HEK293T (cell line): Measurements from ENCODE around the gene PPIL6.
A peak's percentile ranks its signal among the peaks of the same experiment; 100 is the strongest.

Experiments
- CTCF ChIA-PET: fragments of 350-600 bp; formaldehyde crosslinking; extraction: SDS; loops from one replicate; lab custom pipeline; 2021; ENCODE audit warnings: antibody characterized with exemption, inconsistent platforms; lab: Yijun Ruan, JAX
- POLR2A ChIA-PET: fragments of 350-600 bp; formaldehyde crosslinking; extraction: SDS; loops from one replicate; lab custom pipeline; 2020; ENCODE audit warnings: antibody characterized with exemption, inconsistent platforms; lab: Yijun Ruan, JAX
- DNase-seq: peaks from one replicate; pipeline ENCODE4 v3.0.0; 2012; ENCODE audit warnings: mixed read lengths; ENCODE audit errors: extremely low spot score
- ARNT ChIP-seq: fragments of 450-650 bp; IDR thresholded peaks from 2 replicates; pipeline ENCODE4 v1.6.1; 2017; ENCODE audit warnings: mild to moderate bottlenecking
- BHLHE40 ChIP-seq: fragments of 450-650 bp; IDR thresholded peaks from 2 replicates; pipeline ENCODE4 v1.6.1; 2016; ENCODE audit warnings: mild to moderate bottlenecking, moderate library complexity, borderline replicate concordance
- CTBP1 ChIP-seq: fragments of 450-650 bp; IDR thresholded peaks from 2 replicates; pipeline ENCODE4 v1.6.1; 2016; ENCODE audit warnings: borderline replicate concordance
- ELF4 ChIP-seq: fragments of 450-650 bp; IDR thresholded peaks from 2 replicates; pipeline ENCODE4 v1.6.1; 2017; ENCODE audit warnings: antibody characterized with exemption
- FOXA1 ChIP-seq: fragments of 450-650 bp; IDR thresholded peaks from 2 replicates; pipeline ENCODE4 v1.6.1; 2016; ENCODE audit warnings: mild to moderate bottlenecking
- FOXK2 ChIP-seq: fragments of 450-650 bp; IDR thresholded peaks from 2 replicates; pipeline ENCODE4 v1.6.1; 2016; ENCODE audit warnings: mild to moderate bottlenecking
- FOXM1 ChIP-seq: fragments of 450-650 bp; IDR thresholded peaks from 2 replicates; pipeline ENCODE4 v1.6.1; 2017; ENCODE audit warnings: mild to moderate bottlenecking, borderline replicate concordance
- HDGF ChIP-seq: fragments of 450-650 bp; IDR thresholded peaks from 2 replicates; pipeline ENCODE4 v1.6.1; 2017; ENCODE audit warnings: antibody characterized with exemption, borderline replicate concordance
- L3MBTL2 ChIP-seq: fragments of 450-650 bp; conservative IDR thresholded peaks from 2 replicates; pipeline ENCODE4 v1.6.1; 2016; ENCODE audit warnings: mild to moderate bottlenecking
- LEF1 ChIP-seq: fragments of 450-650 bp; IDR thresholded peaks from 2 replicates; pipeline ENCODE4 v1.6.1; 2017; ENCODE audit warnings: mild to moderate bottlenecking, borderline replicate concordance
- NFRKB ChIP-seq: fragments of 450-650 bp; IDR thresholded peaks from 2 replicates; pipeline ENCODE4 v1.6.1; 2016; ENCODE audit warnings: mild to moderate bottlenecking, moderate library complexity
- PKNOX1 ChIP-seq: fragments of 450-650 bp; IDR thresholded peaks from 2 replicates; pipeline ENCODE4 v1.6.1; 2016
- SP1 ChIP-seq: fragments of 450-650 bp; IDR thresholded peaks from 2 replicates; pipeline ENCODE4 v1.6.1; 2017
- SUZ12 ChIP-seq: fragments of 450-650 bp; IDR thresholded peaks from 2 replicates; pipeline ENCODE4 v1.6.1; 2016; ENCODE audit warnings: mild to moderate bottlenecking
- TARDBP ChIP-seq: fragments of 450-650 bp; IDR thresholded peaks from 2 replicates; pipeline ENCODE4 v1.6.1; 2016
- ZNF384 ChIP-seq: fragments of 450-650 bp; IDR thresholded peaks from 2 replicates; pipeline ENCODE4 v1.6.1; 2016

Gene PPIL6

DNA sequence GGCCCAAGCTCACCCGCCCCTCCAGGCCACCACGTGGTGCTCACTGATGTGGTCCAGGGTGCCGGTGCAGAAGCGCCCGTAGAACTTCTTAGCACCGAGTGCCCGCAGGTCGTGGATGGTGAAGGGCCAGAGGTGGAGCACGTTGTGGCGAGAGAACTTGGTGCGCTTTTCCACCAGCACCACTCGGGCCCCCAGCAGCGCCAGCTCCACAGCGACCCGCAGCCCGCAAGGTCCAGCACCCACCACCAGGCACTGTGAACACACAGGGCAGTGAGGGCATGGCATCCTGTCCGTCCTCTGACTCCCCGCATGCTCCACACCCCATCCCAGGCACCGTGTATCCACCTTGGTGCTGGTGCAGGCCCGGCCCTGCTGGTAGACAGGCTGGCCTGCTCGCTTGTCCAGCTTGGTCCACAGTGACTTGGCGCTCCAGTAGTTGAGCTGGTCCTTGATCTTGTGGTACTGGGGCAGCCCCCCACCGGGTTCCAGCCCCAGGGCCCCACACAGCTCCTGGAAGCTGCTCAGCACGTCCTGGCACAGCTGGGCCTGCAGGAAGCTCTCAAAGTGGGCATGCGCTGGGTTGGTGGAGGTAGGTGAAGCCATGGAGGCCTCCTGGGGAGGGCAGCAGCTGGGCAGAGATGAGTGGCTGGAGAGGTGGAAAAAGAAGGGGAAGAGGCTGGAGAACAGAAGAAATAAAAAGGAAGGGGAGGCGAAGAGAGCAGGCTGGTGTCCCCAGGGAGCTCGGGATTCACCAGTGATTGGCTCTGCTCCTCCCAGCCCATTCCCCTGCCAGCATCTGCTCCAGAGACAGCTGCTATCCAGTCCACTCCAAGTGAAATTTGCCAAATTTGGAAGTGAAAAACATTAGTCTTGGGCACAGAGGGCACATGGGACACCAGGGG, 13.4 kb upstream of the PPIL6 start:
- TF ChIP-seq PKNOX1 (no peak), ZNF384 (no peak), L3MBTL2 (no peak), ELF4 (no peak)
- ChIA-PET CTCF (interaction anchor here (1.4 to 1.5 kb wide), 2 partner anchors 11 to 12 kb away, joined by 3 to 5 read pairs; no protein-coding TSS in a partner anchor), POLR2A (interaction anchor here (1.3 to 6.2 kb wide), 3 partner anchors 12 to 71 kb away, joined by 3 to 39 read pairs (median 6); partner anchors contain the start of genes CD164, PPIL6, SMPD2 and ZBTB24)
- DNase-seq: no peak

DNA sequence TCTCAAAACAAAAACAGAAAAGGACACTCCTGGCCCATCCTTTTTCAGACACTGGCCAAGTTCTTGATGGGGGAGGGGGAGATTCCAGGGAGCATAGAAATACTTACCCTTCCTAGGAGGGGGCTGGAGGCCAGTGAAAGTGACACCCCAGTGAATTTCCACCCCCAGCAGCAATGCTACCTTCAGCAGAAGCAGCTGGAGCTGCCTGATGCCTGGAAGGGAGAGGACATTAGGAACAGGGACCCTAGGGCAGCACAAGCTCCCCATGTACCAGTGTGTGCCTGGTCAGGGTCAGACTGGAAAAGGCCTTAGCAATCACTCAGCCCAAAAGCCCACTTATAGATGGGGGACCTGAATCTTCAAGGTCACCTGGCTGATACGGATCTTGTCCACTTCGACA, 12.7 kb upstream of the PPIL6 start:
- CTCF ChIA-PET: interaction anchor here (1.4 kb wide), 1 partner anchor 10 kb away, joined by 3 read pairs; no protein-coding TSS in a partner anchor
- DNase-seq: no peak
- POLR2A ChIA-PET: interaction anchor here (1.3 to 6.2 kb wide), 3 partner anchors 11 to 70 kb away, joined by 3 to 39 read pairs (median 6); partner anchors contain the start of genes CD164, PPIL6, SMPD2 and ZBTB24
- TF ChIP-seq FOXM1 (no peak), NFRKB (no peak), FOXK2 (no peak), ARNT (no peak), TARDBP (no peak), HDGF (no peak), LEF1 (no peak), CTBP1 (no peak), SP1 (no peak), ELF4 (no peak), ZNF384 (no peak), PKNOX1 (no peak)

DNA sequence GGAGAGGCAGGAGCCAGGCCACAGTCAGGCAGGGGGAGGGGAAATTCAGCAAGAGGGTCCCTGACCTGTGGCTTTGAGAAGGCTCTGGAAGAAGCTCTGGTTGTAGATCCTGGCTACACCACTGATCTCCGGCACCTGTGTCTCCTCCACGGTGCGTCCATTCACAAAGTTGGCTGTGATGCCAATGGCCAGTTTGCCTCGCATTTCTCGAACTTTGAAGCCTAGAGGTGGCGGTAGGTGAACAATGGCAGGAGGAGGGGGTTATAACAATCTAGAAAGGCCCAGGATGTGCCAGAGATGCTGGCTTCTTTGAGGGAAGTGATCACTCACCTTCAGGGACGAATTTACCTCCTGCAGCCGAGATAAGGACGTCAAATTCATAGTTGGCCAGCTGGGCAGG, 11.8 kb upstream of the PPIL6 start:
- ChIA-PET CTCF (no interaction called here), POLR2A (interaction anchor here (1.5 to 6.2 kb wide), 2 partner anchors 10 to 69 kb away, joined by 6 to 39 read pairs; partner anchors contain the start of genes CD164, PPIL6 and SMPD2)
- no peak for DNase-seq
- TF ChIP-seq LEF1 (no peak), PKNOX1 (no peak), FOXK2 (no peak), SUZ12 (no peak), SP1 (no peak), ARNT (no peak), ZNF384 (no peak), L3MBTL2 (no peak), BHLHE40 (no peak), CTBP1 (no peak), TARDBP (no peak), NFRKB (no peak), HDGF (no peak), FOXA1 (no peak), ELF4 (no peak), FOXM1 (no peak)

- no peak for DNase-seq
- CTCF ChIA-PET: no interaction called here
- no peak for TF ChIP-seq LEF1
- TF ChIP-seq CTBP1: no peak
- no peak for TF ChIP-seq HDGF
- TF ChIP-seq FOXM1: no peak
- no peak for TF ChIP-seq PKNOX1
- no peak for TF ChIP-seq SP1
- no peak for TF ChIP-seq ZNF384
- TF ChIP-seq FOXK2: no peak
- TF ChIP-seq SUZ12: no peak
- TF ChIP-seq FOXA1: no peak
- TF ChIP-seq ELF4: no peak
- TF ChIP-seq TARDBP: no peak
- TF ChIP-seq ARNT: no peak
- TF ChIP-seq NFRKB: no peak
- no peak for TF ChIP-seq BHLHE40
- POLR2A ChIA-PET: interaction anchor here (6.2 kb wide), 1 partner anchor 9 kb away, joined by 39 read pairs; the partner anchor contains the start of genes PPIL6 and SMPD2
These were observed 10.9 kb upstream of the PPIL6 start for GRCh38 chr6:109451376-109451775.

DNA sequence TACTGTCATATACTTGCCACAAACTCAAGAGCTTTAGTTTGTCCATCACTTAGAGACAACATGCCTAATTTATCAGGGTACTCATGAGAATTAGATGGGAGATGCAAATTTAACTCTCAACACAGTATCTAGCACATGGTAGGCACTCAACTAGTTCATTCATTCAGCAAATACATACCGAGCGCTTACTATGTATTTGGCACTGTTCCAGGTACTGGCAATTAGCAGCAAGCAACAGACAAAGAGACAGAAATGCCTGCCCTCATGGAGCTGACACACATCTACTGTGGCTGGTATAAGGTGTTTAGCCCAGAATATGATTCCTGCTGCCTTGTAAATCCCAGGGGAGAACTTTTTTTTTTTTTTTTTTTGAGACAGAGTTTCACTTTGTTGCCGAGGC, 10.4 kb upstream of the PPIL6 start:
- DNase-seq: no peak
- POLR2A ChIA-PET: no interaction called here
- TF ChIP-seq ZNF384 (0 out of 2 replicates have a peak, but pooled peaks have one; percentile 47), NFRKB (no peak)
- CTCF ChIA-PET: interaction anchor here (1.4 kb wide), 1 partner anchor 10 kb away, joined by 4 read pairs; the partner anchor contains the start of genes PPIL6 and SMPD2
